Choroid plexus epithelial cell (primary cell): ENCODE results near the gene ICE2.
A peak's percentile ranks its signal among the peaks of the same experiment; 100 is the strongest.

ENCODE experiments used
- DNase-seq: peaks from one replicate; pipeline ENCODE4 v3.0.0-alpha.2; 2010; ENCODE audit warnings: low read depth
- H3K4me3 ChIP-seq: 2 replicates; pipeline ENCODE4 v1.5.1; 2011; ENCODE audit warnings: low read depth, mild to moderate bottlenecking, control low read depth, low read length, moderate library complexity
- TF ChIP-seq, protein P1 (sequence below): conservative IDR thresholded peaks from 2 replicates; pipeline ENCODE4 v1.5.1; 2011; ENCODE audit warnings: low read depth, mild to moderate bottlenecking, control low read depth, inconsistent platforms, low read length, moderate library complexity

Gene ICE2

DNA sequence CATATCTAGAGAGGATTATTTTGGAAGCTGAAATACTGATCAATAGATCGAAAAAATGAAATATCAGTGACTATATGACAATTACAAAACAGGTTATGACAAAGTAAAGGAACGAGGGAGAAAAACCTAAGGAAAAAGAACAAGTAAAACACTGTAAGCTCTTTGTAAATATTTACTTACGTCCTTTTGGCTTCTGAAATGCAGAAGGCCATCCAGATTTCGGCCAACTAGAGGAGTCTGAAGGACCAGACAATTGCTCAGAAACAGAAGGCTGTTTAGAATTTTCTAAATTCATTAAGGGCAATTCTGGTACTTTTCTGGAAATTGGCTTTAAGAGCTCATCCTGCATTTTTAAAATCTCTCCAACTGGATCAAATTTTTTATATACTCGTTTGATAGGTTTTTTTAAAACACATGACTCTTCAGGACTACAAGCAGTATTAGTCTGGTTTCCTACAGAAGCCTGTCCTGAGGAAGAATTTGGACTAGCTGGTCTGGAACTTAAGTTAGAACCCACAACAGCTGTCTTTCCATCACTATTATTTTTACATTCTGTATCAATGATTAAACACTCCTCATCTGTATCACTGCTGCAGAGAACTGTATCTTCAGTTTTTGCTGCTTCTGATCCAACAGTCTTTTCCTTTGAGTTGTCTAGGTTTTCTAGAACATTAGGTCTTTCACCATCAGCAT lies 30.1 kb downstream of the ICE2 start:
- TF ChIP-seq, protein P1, sequence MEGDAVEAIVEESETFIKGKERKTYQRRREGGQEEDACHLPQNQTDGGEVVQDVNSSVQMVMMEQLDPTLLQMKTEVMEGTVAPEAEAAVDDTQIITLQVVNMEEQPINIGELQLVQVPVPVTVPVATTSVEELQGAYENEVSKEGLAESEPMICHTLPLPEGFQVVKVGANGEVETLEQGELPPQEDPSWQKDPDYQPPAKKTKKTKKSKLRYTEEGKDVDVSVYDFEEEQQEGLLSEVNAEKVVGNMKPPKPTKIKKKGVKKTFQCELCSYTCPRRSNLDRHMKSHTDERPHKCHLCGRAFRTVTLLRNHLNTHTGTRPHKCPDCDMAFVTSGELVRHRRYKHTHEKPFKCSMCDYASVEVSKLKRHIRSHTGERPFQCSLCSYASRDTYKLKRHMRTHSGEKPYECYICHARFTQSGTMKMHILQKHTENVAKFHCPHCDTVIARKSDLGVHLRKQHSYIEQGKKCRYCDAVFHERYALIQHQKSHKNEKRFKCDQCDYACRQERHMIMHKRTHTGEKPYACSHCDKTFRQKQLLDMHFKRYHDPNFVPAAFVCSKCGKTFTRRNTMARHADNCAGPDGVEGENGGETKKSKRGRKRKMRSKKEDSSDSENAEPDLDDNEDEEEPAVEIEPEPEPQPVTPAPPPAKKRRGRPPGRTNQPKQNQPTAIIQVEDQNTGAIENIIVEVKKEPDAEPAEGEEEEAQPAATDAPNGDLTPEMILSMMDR: no peak
- no peak overlapping the region for H3K4me3 ChIP-seq
- DNase-seq: no peak

DNA sequence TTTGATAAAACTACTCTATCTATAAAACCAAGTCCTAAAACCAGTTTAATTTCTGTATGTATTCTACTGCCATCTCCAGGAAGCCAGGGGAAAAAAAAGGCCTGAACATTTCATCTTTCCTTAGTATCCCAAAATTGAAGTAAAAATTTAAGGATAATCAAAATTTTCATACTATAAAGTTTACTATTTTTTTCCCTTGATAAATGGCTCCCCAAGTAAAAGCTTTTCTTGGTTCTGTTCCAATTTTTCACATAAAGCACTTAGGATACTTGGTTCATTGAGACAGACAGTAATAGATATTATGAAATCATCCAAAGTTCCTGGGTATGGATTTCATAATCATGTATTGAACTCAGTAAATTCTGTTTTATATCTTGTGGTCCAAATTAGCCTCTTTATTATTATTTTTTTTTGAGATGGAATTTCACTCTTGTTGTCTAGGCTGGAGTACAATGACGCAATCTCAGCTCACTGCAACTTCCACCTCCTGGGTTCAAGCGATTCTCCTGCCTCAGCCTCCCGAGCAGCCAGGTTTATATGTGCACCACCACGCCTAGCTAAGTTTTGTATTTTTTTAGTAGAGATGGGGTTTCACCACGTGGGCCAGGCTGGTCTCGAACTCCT lies 34.5 kb downstream of the ICE2 start:
- TF ChIP-seq, protein P1: peak; percentile 66
- no peak overlapping the region for H3K4me3 ChIP-seq
- DNase-seq: peak; percentile 61

DNA sequence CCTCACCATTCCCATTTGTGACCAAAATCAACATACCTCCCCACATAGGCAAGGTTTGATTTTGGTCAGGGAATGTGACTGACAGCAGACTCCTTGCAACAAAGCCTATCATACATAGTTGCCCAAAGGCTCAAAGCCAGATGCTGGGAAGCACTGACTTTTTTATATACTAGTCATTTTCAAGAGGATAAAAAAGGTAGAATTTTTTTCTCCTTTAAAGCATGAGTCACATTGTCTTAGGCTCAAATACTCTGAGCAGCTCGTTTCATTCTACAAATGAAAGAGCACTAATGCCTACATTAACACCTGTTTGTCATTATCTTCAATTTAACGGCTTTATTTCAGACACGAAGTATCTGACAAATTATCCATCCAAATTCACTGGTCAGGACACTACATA lies 36.2 kb downstream of the ICE2 start:
- TF ChIP-seq, protein P1: no peak
- peak; percentile 16 for DNase-seq
- no peak overlapping the region for H3K4me3 ChIP-seq

DNA sequence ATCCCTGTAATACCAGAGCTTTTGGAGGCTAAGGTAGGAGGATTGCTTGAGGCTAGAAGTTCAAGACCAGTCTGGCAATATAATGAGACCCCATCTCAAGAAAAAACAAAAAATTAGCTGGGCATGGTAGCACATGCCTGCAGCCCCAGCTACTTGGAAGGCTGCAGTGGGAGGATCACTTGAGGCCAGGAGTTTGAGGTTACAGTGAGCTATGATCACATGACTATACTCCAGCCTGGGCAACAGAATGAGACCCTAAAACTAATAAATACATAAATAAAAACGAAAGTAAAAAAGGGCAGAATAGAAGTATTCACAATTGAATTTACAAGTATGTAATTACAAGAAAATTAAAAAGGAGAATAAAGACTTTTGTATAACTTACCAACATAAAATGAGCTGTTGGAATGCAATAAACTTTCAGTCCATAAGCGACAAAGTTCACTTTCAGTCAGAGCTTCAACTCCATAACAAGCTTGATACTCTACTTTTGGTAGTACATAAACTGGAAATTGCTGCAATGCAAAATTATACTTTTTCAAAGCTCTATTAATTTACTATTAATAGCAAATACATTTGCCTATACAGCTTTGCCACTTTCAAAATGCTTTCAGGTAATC lies 36.8 kb downstream of the ICE2 start:
- TF ChIP-seq, protein P1: no peak
- H3K4me3 ChIP-seq: no peak overlapping the region
- DNase-seq: no peak

DNA sequence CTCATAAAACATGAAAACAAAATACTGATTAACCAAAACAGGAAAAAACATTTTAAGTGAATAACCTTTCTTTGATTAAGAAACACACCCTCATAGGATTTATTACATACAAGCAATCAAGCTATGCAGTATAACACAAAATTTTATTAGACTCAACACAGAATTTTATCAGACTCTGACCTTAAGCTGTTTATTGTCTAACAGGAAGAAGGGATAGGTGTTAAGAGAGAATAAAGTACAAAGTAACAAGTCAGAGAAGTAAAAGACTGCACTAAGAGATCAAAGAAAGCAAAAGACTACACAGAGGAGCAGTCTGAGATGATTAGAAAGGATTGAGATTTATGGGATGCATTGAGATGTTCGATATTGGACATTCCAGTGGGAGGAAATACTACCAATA lies 37.6 kb downstream of the ICE2 start:
- TF ChIP-seq, protein P1: no peak
- no peak overlapping the region for H3K4me3 ChIP-seq
- DNase-seq: no peak

DNA sequence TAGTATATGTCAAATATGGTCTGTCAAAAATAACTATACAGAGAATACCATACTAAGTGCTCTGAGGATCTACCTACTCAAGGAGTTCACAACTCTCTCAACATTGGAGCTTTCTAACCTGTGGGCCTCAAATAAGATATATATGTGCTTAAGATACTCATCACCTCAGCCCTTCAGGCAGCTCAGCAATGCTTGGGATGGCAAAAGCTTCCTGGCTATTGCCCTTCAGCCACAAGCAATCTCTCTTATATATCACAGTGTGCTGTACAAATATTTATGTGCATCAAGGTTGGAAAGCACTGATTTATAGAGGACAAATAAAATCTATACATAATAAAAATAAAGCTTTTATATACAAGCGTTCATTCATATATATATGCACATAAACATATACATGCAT lies 40.3 kb downstream of the ICE2 start:
- no peak overlapping the region for H3K4me3 ChIP-seq
- DNase-seq: no peak
- TF ChIP-seq, protein P1: no peak
